Stimulated activated CD4-positive, alpha-beta T cell treated with anti-CD3 and anti-CD28 coated beads, Interleukin-4, amount 100 ng/mL, for 4 hours (primary cell): ENCODE results near the gene GGTLC2.
A peak's percentile ranks its signal among the peaks of the same experiment; 100 is the strongest.

Experiments
- DNase-seq, 2 experiments: peaks; one replicate each; pipeline ENCODE4 v3.0.0-alpha.2; 2020

Gene GGTLC2

DNA sequence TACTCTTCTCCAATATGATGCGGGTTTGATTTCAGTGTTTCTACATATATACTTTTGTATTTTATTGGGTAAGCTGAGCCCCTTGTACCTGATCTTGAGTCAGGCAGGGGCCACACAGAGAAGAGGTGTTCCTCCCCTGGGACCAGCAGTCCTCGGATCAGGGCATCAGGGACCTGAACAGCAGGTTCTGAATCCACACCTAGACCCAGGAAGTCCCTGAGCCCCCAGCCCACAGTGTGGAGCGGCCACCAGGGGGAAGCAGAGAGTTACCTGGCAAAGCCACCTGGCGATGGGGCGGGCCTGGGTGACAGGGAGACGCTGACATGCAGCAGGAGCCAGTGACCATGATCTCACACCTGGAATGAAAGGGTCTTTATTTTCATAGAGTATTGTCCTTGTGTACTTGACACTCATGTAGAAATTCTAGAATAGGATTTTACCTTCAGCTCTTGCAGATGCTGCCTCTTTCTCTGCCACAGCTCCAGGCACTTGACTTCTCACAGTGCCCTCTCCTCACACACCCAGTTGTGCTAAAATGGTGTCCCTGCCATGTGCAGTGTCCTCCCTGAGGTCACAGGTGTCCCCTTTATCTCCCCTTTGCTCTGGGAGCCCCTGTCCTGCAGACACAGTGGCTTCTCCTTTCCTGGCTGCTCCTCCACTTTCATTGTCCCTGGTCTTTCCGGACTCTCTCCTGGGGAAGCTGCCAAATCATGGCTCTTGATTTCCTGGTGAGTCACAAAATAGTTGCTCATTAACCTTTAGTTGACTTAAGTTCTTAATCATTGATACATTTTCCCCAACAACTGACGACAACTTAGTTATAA lies 48.5 kb downstream of the GGTLC2 start:
- peak; percentile 53 to 62 for DNase-seq

DNA sequence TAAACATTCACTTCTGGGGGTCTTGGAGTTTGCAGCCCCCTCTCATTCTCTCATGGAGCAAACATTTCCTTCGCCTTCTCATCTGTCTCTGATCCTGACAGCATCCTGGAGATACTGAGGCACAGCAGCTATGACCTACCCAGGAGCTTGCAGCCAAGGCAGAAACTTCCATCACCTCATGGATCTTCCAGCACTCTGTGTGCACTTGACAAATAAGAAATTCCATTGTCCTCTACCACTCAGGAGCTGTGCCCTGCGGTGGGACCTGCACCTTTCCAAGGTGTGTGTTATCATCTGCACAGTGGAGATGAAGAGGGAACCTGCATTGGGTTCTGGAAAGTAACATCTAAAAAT lies 49.1 kb downstream of the GGTLC2 start:
- DNase-seq, result no peak

DNA sequence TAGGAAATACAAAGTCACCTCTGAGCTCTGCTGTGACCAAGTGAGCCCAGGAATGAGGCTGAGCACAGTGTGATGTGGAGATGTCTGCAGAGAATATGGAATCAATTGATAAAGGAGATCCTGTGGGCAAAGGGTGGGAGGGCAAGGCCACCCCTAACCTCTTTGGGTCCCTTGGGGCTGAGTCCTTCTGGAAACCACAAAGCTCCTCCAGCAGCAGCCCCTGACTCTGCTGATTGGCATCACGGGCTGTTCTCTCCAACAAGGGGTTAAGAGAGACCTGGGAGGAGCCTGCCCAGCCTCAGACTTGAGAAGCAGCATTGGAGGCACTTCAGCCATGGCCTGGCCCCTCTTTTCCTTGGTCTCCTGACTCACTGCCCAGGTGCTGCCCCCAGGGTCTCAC lies 49.7 kb downstream of the GGTLC2 start:
- DNase-seq, result no peak

DNA sequence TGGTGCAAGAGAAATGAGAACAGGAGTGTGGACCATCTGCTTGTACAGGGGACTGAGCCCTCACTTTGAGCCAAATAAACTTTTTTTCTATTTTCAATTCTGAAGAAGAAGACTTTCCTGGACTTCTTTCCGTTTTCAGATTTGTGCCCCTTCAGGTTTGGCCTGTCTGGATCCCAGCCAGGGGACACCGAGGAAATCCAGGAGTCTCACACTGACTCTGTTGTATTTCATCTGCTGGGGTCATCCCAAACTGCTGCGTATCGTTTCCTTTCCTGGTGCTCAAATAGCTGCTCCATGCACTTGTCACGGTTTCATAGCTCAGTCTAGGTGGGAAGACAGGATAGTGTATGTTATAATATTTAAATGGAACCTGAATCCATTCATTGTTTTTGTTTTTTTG lies 51.7 kb downstream of the GGTLC2 start:
- no peak for DNase-seq
